22Rv1 (cell line): ENCODE data around the gene PDGFD.

Source experiments
- ZFX ChIP-seq: fragments of 450-650 bp; IDR thresholded peaks from 2 replicates; pipeline ENCODE4 v1.6.1; 2017; ENCODE audit warnings: antibody characterized with exemption, borderline replicate concordance
- TF ChIP-seq, protein P1 (sequence below): fragments of 450-650 bp; IDR thresholded peaks from 2 replicates; pipeline ENCODE4 v1.5.1; 2017; ENCODE audit warnings: mild to moderate bottlenecking

- TF ChIP-seq, protein P1, sequence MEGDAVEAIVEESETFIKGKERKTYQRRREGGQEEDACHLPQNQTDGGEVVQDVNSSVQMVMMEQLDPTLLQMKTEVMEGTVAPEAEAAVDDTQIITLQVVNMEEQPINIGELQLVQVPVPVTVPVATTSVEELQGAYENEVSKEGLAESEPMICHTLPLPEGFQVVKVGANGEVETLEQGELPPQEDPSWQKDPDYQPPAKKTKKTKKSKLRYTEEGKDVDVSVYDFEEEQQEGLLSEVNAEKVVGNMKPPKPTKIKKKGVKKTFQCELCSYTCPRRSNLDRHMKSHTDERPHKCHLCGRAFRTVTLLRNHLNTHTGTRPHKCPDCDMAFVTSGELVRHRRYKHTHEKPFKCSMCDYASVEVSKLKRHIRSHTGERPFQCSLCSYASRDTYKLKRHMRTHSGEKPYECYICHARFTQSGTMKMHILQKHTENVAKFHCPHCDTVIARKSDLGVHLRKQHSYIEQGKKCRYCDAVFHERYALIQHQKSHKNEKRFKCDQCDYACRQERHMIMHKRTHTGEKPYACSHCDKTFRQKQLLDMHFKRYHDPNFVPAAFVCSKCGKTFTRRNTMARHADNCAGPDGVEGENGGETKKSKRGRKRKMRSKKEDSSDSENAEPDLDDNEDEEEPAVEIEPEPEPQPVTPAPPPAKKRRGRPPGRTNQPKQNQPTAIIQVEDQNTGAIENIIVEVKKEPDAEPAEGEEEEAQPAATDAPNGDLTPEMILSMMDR, result no peak
- TF ChIP-seq ZFX, result no peak
These were observed 36.7 kb upstream of the PDGFD start for GRCh38 chr11:104200688-104201087.
